SKM-1 treated with dmso at 0.1 percent for 144 hours (cell line): Measurements from ENCODE around the gene ABCA3.

Experiments
- DNase-seq: peaks from one replicate; lab custom pipeline; 2025; ENCODE audit not compliant: unreplicated experiment; lab: John Stamatoyannopoulos, UW

The ABCA3 gene

GRCh38 chr16:2317231-2318020 is 23.1 kb downstream of the ABCA3 start:
- no peak for DNase-seq

GRCh38 chr16:2308089-2308962 is 32.2 kb downstream of the ABCA3 start:
- no peak for DNase-seq

- no peak for DNase-seq
These were observed 40.7 kb downstream of the ABCA3 start for GRCh38 chr16:2299915-2300192.

GRCh38 chr16:2299121-2299914 is 41.2 kb downstream of the ABCA3 start:
- DNase-seq = no peak

- DNase-seq = no peak
These were observed 41.9 kb downstream of the ABCA3 start for GRCh38 chr16:2298621-2299020.

- DNase-seq = no peak
These were observed 43.0 kb downstream of the ABCA3 start for GRCh38 chr16:2297506-2297860.

- peak; percentile 16 for DNase-seq
These were observed 43.6 kb downstream of the ABCA3 start for GRCh38 chr16:2296661-2297505.

GRCh38 chr16:2295056-2295798 is 45.3 kb downstream of the ABCA3 start:
- no peak for DNase-seq

- no peak for DNase-seq
These were observed 48.3 kb downstream of the ABCA3 start for GRCh38 chr16:2292221-2292620.

- no peak for DNase-seq
These were observed 51.2 kb downstream of the ABCA3 start for GRCh38 chr16:2289282-2289681.

- DNase-seq = no peak
These were observed 51.8 kb downstream of the ABCA3 start for GRCh38 chr16:2288726-2289125.

GRCh38 chr16:2287916-2288547 is 52.5 kb downstream of the ABCA3 start:
- no peak for DNase-seq

- DNase-seq = no peak
These were observed 54.0 kb downstream of the ABCA3 start for GRCh38 chr16:2286550-2286949.

- DNase-seq = no peak
These were observed 54.8 kb downstream of the ABCA3 start for GRCh38 chr16:2285731-2286191.

GRCh38 chr16:2284797-2285576 is 55.5 kb downstream of the ABCA3 start:
- DNase-seq = no peak

GRCh38 chr16:2284001-2284770 is 56.3 kb downstream of the ABCA3 start:
- DNase-seq = no peak

- no peak for DNase-seq
These were observed 57.5 kb downstream of the ABCA3 start for GRCh38 chr16:2282866-2283555.
